HepG2 (cell line): ENCODE results near the gene PSRC1. TPM values are rescaled to one million over a fixed set of nuclear protein-coding genes. Genes with fewer than 3 reads are reported as not detected.
A peak's percentile ranks its signal among the peaks of the same experiment; 100 is the strongest.

Experiments used
- ATRX ChIP-seq: sonication (generic); formaldehyde crosslinking; IDR thresholded peaks from 2 replicates; pipeline ENCODE4 v1.4.0; 2020; ENCODE audit warnings: missing genetic modification reagents, borderline replicate concordance
- CCAR2 ChIP-seq: fragments of 200-400 bp; formaldehyde crosslinking; optimal IDR thresholded peaks from 2 replicates; pipeline ENCODE3; 2018; ENCODE audit warnings: low read depth, mild to moderate bottlenecking, low read length, moderate library complexity
- HIVEP1 ChIP-seq: sonication (generic); formaldehyde crosslinking; IDR thresholded peaks from 2 replicates; pipeline ENCODE4 v1.4.0; 2020; ENCODE audit warnings: mild to moderate bottlenecking, missing genetic modification reagents
- HOXA5 ChIP-seq: sonication (generic); formaldehyde crosslinking; IDR thresholded peaks from 2 replicates; pipeline ENCODE4 v1.4.0; 2020; ENCODE audit warnings: missing genetic modification reagents
- MAZ ChIP-seq, 2 experiments: sonication (generic) in 1 of 2; formaldehyde crosslinking in 1 of 2; IDR thresholded peaks; 2 replicates each; pipeline versions ENCODE4 v1.5.0 to v1.6.1; 2012 to 2020; ENCODE audit warnings: low read depth in 2 of 2, mild to moderate bottlenecking in 2 of 2, borderline replicate concordance in 1 of 2, improper control_type of control experiment in 1 of 2, low read length in 1 of 2, missing genetic modification reagents in 1 of 2, moderate library complexity in 1 of 2
- MEIS1 ChIP-seq: sonication (generic); formaldehyde crosslinking; IDR thresholded peaks from 2 replicates; pipeline ENCODE4 v1.9.0; 2021; ENCODE audit warnings: mild to moderate bottlenecking, missing genetic modification reagents, moderate library complexity, borderline replicate concordance
- MTF1 ChIP-seq: sonication (generic); formaldehyde crosslinking; IDR thresholded peaks from 2 replicates; pipeline ENCODE4 v1.5.0; 2020; ENCODE audit warnings: missing genetic modification reagents
- SMAD1 ChIP-seq: sonication (generic); formaldehyde crosslinking; IDR thresholded peaks from 2 replicates; pipeline ENCODE4 v1.4.0; 2020; ENCODE audit warnings: missing genetic modification reagents, low read depth, mild to moderate bottlenecking, borderline replicate concordance
- YY1 ChIP-seq: IDR thresholded peaks from 2 replicates; pipeline ENCODE4 v1.6.1; 2011; ENCODE audit warnings: low read length, low read depth, moderate library complexity, mild to moderate bottlenecking; ENCODE audit not compliant: insufficient read depth, insufficient replicate concordance
- ZFP36L2 ChIP-seq: sonication (generic); formaldehyde crosslinking; IDR thresholded peaks from 2 replicates; pipeline ENCODE4 v1.4.0; 2020; ENCODE audit warnings: missing genetic modification reagents
- ZFX ChIP-seq: sonication (generic); formaldehyde crosslinking; IDR thresholded peaks from 2 replicates; pipeline ENCODE4 v1.4.0; 2020; ENCODE audit warnings: mild to moderate bottlenecking, low read depth, missing genetic modification reagents, moderate library complexity
- ZIK1 ChIP-seq: sonication (generic); formaldehyde crosslinking; IDR thresholded peaks from 2 replicates; pipeline ENCODE4 v1.5.0; 2020; ENCODE audit warnings: mild to moderate bottlenecking, low read depth, missing genetic modification reagents, borderline replicate concordance
- ZNF232 ChIP-seq: sonication (generic); formaldehyde crosslinking; IDR thresholded peaks from 2 replicates; pipeline ENCODE4 v1.4.0; 2020; ENCODE audit warnings: missing genetic modification reagents, borderline replicate concordance
- ZNF672 ChIP-seq: sonication (generic); formaldehyde crosslinking; IDR thresholded peaks from 2 replicates; pipeline ENCODE4 v1.8.1; 2022; ENCODE audit warnings: missing genetic modification reagents
- ZNF674 ChIP-seq: sonication (generic); formaldehyde crosslinking; IDR thresholded peaks from 2 replicates; pipeline ENCODE4 v1.5.0; 2020; ENCODE audit warnings: low read depth, mild to moderate bottlenecking, missing genetic modification reagents
- polyA plus RNA-seq, 8 experiments: library from polyadenylated mRNA; depleted of rRNA in 3 of 8; stranded (reverse) in 7 of 8; unstranded in 1 of 8; fragments of >200 nt; fragmentation: Illumina TruSeq in 4 of 8; extraction: Trizol in 4 of 8; gene quantifications; 2 replicates each; pipeline versions ENCODE4 v1.2.1 to v1.2.3, GENCODE V29; 2011 to 2016; ENCODE audit warnings: low read depth in 4 of 8, missing spikeins in 1 of 8, mixed read lengths in 1 of 8; ENCODE audit not compliant: insufficient read depth in 1 of 8
- total RNA-seq, 5 experiments: library from RNA; depleted of rRNA; stranded (reverse); fragments of >200 nt; fragmentation: Illumina TruSeq; extraction: Trizol; gene quantifications; 2 replicates each; pipeline ENCODE4 v1.2.3, GENCODE V29; 2016; ENCODE audit warnings: low read depth in 1 of 5
- TF ChIP-seq, protein P1 (sequence below): sonication (generic); formaldehyde crosslinking; IDR thresholded peaks from 2 replicates; pipeline ENCODE4 v1.4.0; 2020; ENCODE audit warnings: missing genetic modification reagents
- TF ChIP-seq, protein P2 (sequence below): sonication (generic); formaldehyde crosslinking; IDR thresholded peaks from 2 replicates; pipeline ENCODE4 v1.4.0; 2020; ENCODE audit warnings: mild to moderate bottlenecking, missing genetic modification reagents
- TF ChIP-seq, protein P3 (sequence below): sonication (generic); formaldehyde crosslinking; IDR thresholded peaks from 2 replicates; pipeline ENCODE4 v1.4.0; 2020; ENCODE audit warnings: missing genetic modification reagents, mild to moderate bottlenecking, borderline replicate concordance
- TF ChIP-seq, protein P4 (sequence below): IDR thresholded peaks from 2 replicates; pipeline ENCODE4 v1.6.1; 2016; ENCODE audit warnings: low read depth, borderline replicate concordance
- TF ChIP-seq, protein P5 (sequence below): sonication (generic); formaldehyde crosslinking; IDR thresholded peaks from 2 replicates; pipeline ENCODE4 v1.8.1; 2022; ENCODE audit warnings: mild to moderate bottlenecking, missing genetic modification reagents

Gene PSRC1
- total and polyA plus RNA-seq, 2 of the 13 experiments (the other 11 are each of a cell fraction or from before 2014, with no cell fraction given): 28.6 to 30.3 TPM

DNA sequence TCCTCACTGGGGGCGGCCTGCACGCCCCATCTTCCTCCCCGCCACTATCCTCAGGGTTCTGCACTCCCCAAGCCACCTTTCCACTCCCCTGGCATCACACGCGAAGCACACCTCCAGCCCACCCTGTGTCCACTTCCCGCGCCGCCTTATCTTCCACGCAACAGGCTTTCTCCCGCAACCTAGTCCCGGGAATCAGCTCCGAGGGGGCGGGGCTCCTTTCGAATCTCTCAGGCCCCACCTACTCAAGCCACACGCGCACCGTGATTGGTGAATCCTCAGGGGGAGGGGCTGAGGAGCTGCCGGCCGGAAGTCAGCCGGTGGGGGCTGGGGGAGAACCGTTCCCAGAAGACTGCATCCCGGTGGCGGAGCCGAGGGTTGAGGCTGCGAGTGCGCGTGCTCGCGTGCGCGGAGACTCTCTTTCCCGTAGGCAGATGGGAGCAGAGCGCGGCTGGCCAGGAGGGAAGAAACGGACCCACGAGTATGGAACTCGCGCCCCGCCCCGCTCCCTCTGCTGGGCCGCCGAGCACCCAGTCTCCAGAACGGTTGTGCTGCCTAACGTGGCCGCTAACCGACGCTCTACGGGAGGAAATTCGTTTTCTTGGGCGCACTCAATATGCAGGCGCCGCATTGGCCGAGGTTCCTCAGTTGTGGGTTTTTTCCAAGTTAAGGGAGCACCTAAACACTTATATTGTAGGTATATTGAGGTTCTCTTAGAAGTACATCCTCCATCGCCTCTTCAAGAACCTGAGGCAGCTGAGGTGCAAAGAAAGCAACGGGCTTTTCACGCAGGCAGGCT, at the start of gene PSRC1 (continued):
- TF ChIP-seq MAZ (IDR thresholded peaks at IDR 0.05; ENCODE audit: borderline replicate concordance, low read depth, low read length) (peak; percentile 94), MAZ (CRISPR knock-in tag; IDR thresholded peaks at IDR 0.05; ENCODE audit: low read depth) (peak; percentile 93), ZNF672 (CRISPR knock-in tag) (no peak), ZFX (no peak; the same call in none of the 2 replicates), ZFP36L2 (CRISPR knock-in tag) (no peak), ZNF674 (no peak), ZNF232 (CRISPR knock-in tag) (peak; percentile 43; the same call in 1 of the 2 replicates), ATRX (CRISPR knock-in tag) (no peak), CCAR2 (no peak), ZIK1 (no peak), SMAD1 (CRISPR knock-in tag) (no peak), YY1 (peak; percentile 46), HIVEP1 (CRISPR knock-in tag) (peak; percentile 72; the same call in 1 of the 2 replicates), MTF1 (CRISPR knock-in tag) (no peak), HOXA5 (CRISPR knock-in tag) (0 out of 2 replicates have a peak, but pooled peaks have one; percentile 52), MEIS1 (CRISPR knock-in tag) (peak; percentile 41; the same call in 1 of the 2 replicates)
- TF ChIP-seq, protein P1, sequence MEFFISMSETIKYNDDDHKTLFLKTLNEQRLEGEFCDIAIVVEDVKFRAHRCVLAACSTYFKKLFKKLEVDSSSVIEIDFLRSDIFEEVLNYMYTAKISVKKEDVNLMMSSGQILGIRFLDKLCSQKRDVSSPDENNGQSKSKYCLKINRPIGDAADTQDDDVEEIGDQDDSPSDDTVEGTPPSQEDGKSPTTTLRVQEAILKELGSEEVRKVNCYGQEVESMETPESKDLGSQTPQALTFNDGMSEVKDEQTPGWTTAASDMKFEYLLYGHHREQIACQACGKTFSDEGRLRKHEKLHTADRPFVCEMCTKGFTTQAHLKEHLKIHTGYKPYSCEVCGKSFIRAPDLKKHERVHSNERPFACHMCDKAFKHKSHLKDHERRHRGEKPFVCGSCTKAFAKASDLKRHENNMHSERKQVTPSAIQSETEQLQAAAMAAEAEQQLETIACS (CRISPR knock-in tag): peak; percentile 95
- TF ChIP-seq, protein P2, sequence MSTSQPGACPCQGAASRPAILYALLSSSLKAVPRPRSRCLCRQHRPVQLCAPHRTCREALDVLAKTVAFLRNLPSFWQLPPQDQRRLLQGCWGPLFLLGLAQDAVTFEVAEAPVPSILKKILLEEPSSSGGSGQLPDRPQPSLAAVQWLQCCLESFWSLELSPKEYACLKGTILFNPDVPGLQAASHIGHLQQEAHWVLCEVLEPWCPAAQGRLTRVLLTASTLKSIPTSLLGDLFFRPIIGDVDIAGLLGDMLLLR (CRISPR knock-in tag): peak; percentile 51
- TF ChIP-seq, protein P3, sequence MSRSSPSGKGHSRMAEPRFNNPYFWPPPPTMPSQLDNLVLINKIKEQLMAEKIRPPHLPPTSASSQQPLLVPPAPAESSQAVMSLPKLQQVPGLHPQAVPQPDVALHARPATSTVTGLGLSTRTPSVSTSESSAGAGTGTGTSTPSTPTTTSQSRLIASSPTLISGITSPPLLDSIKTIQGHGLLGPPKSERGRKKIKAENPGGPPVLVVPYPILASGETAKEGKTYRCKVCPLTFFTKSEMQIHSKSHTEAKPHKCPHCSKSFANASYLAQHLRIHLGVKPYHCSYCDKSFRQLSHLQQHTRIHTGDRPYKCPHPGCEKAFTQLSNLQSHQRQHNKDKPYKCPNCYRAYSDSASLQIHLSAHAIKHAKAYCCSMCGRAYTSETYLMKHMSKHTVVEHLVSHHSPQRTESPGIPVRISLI (CRISPR knock-in tag): no peak
- TF ChIP-seq, protein P4, sequence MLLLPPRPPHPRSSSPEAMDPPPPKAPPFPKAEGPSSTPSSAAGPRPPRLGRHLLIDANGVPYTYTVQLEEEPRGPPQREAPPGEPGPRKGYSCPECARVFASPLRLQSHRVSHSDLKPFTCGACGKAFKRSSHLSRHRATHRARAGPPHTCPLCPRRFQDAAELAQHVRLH: peak; percentile 87; the same call in 1 of the 2 replicates
- TF ChIP-seq, protein P5, sequence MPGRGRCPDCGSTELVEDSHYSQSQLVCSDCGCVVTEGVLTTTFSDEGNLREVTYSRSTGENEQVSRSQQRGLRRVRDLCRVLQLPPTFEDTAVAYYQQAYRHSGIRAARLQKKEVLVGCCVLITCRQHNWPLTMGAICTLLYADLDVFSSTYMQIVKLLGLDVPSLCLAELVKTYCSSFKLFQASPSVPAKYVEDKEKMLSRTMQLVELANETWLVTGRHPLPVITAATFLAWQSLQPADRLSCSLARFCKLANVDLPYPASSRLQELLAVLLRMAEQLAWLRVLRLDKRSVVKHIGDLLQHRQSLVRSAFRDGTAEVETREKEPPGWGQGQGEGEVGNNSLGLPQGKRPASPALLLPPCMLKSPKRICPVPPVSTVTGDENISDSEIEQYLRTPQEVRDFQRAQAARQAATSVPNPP (CRISPR knock-in tag): no peak; the same call in 1 of the 2 replicates
